Neutrophil (primary cell): ENCODE data around the gene B4GAT1.

Experiments
- H3K27ac ChIP-seq: fragments of 200-600 bp; sonication (generic); 2 replicates; pipeline ENCODE4 v1.5.1; 2016; ENCODE audit warnings: mild to moderate bottlenecking, moderate library complexity
- H3K27me3 ChIP-seq: fragments of 200-600 bp; sonication (generic); 2 replicates; pipeline ENCODE4 v1.6.0; 2016; ENCODE audit warnings: mild to moderate bottlenecking
- H3K36me3 ChIP-seq: fragments of 200-600 bp; sonication (generic); 2 replicates; pipeline ENCODE4 v1.5.1; 2017
- H3K4me1 ChIP-seq, 2 experiments: fragments of 200-600 bp in 1 of 2; sonication (generic) in 1 of 2; 1 replicate in 1 of 2; 2 replicates in 1 of 2; pipeline versions ENCODE4 v1.5.1 to v1.6.1; 2013 to 2016; ENCODE audit warnings: low read depth in 1 of 2, low read length in 1 of 2, mild to moderate bottlenecking in 1 of 2, moderate library complexity in 1 of 2; ENCODE audit not compliant: control insufficient read depth in 1 of 2, insufficient read depth in 1 of 2
- H3K4me3 ChIP-seq, 2 experiments: fragments of 200-600 bp in 1 of 2; sonication (generic) in 1 of 2; 1 replicate in 1 of 2; 2 replicates in 1 of 2; pipeline ENCODE4 v1.5.1; 2013 to 2016; ENCODE audit warnings: low read depth in 1 of 2, low read length in 1 of 2, mild to moderate bottlenecking in 1 of 2, moderate library complexity in 1 of 2
- H3K9me3 ChIP-seq: fragments of 200-600 bp; sonication (generic); 2 replicates; pipeline ENCODE4 v1.5.1; 2016
- TF ChIP-seq, protein P1 (sequence below): fragments of 200-600 bp; sonication (generic); IDR thresholded peaks from 2 replicates; pipeline ENCODE4 v1.5.1; 2016; ENCODE audit warnings: antibody characterized with exemption

The B4GAT1 gene

DNA sequence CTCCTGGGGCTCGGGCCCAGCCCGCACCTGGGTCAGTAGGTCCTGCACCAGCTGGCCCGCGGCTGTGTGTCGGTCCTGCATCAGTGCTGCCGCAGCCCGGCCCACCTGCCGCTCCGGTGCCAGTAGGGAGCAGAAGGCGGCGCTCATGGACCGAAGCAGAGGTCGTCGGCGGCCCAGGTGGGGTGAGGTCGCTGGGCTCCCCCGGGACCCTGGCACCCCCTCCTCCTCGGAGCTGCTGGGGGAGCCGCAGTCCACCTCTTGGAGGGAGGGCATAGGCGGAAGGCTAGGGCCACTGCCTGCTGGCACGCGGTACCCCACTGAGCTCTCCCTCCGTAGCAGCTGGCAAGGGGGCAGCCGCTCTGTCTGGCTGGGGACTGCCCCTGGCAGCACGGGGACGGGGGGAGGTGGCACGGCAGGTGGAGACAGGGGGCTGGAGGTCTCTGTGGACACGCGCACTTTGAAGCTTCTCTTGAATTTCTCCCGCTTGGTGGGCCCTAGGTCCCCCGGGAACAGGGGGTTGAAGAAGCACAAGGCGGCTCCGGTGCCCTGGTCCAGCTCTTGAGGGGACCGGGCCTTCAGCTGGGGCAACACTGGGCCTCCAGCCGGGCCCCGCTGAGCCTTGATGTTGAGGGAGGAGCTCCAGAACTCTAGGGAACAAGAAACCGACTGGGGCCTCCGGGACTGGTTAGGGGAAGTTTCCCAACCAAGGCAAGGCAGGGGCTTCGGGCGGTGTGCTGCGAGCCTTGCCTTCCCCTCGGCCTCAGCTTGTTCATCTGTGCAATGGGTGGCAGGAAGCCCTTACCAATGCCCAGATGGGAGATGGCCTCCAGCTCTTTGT is 12.6 kb downstream of the B4GAT1 start:
- no peak overlapping the region for H3K4me3 ChIP-seq
- TF ChIP-seq, protein P1, sequence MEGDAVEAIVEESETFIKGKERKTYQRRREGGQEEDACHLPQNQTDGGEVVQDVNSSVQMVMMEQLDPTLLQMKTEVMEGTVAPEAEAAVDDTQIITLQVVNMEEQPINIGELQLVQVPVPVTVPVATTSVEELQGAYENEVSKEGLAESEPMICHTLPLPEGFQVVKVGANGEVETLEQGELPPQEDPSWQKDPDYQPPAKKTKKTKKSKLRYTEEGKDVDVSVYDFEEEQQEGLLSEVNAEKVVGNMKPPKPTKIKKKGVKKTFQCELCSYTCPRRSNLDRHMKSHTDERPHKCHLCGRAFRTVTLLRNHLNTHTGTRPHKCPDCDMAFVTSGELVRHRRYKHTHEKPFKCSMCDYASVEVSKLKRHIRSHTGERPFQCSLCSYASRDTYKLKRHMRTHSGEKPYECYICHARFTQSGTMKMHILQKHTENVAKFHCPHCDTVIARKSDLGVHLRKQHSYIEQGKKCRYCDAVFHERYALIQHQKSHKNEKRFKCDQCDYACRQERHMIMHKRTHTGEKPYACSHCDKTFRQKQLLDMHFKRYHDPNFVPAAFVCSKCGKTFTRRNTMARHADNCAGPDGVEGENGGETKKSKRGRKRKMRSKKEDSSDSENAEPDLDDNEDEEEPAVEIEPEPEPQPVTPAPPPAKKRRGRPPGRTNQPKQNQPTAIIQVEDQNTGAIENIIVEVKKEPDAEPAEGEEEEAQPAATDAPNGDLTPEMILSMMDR, result no peak
- peaks cover 35% of the 10 kb centered on the region for H3K36me3 ChIP-seq
- no peaks in the 10 kb centered on the region for H3K9me3 ChIP-seq
- peaks cover 22% of the 10 kb centered on the region in 2 experiments for H3K4me1 ChIP-seq
- H3K27ac ChIP-seq, result no peak overlapping the region
- peaks cover 20% of the 10 kb centered on the region for H3K27me3 ChIP-seq

DNA sequence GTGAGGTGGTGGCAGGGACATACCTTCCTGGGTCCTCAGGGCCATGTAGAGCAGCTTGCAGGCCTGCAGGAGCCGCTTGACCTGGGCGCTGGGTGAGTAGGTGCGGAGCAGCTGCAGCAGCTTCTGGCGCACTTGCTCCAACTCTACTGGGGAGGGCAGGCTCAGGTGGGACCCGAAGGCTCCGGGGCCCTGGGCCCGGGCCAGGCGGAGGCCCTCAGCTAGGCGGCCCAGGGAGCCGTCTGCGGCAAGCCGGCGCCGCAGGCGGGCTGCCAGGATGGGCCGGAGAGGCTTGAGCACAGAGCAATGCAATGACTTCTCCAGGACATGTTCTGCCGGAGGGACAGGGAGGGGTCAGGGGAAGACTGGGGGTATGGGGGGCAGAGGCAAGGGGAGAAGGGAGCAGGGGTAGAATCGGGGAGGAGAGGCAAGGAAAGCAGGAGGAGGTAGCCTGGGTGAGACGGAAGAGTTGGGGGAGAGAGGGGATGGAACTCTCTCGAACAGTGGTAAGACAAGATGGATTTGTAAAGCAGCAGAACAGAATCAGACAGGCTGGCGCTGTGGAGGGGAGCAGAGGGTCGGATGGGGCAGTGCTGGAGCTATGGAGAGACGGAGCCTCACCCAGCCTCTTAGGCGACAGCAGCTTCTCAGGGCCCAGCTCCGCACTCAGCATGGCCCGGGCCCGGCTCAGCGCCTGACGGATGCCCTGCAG is 13.4 kb downstream of the B4GAT1 start:
- H3K9me3 ChIP-seq, result no peaks in the 10 kb centered on the region
- peaks cover 21% of the 10 kb centered on the region for H3K27me3 ChIP-seq
- H3K4me1 ChIP-seq, result peaks cover 22% of the 10 kb centered on the region in 2 experiments
- H3K27ac ChIP-seq, result no peak overlapping the region
- no peak overlapping the region for H3K4me3 ChIP-seq
- H3K36me3 ChIP-seq, result peaks cover 27% of the 10 kb centered on the region
- TF ChIP-seq, protein P1, result no peak

DNA sequence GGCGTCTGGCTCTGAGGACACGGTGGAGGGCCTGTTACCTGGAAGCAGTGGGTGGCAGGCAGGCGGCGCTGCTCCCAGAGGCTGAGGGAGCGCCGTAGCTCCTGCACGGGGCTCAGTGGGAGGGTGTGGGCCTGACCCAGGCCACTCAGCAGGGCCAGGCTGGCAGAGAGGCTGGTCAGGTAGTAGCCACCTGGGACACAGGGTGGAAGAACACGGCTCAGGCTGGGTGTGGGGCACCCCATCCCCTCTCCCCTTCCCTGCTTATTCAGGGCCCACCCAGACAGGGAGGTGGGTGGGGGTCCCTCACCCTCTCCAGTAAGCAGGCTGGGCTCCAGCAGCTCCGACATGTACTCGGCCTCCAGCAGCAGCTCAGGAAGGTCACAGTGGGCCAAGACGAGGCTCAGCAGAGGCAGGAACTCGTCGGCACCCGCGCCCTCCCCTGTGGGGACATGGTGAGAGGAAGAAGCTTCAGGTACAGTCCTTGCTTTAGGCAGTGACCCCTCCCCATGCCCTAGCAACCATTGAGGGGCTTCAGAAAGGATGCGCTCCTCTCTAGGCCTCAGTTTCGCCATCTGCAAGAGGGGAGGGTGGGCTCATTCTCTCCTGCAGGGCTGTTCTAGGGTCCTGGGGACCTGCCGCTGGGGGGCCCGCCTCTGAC is 14.1 kb downstream of the B4GAT1 start:
- Histone ChIP-seq H3K27me3 (peaks cover 28% of the 10 kb centered on the region), H3K27ac (no peak overlapping the region), H3K4me3 (no peak overlapping the region), H3K4me1 (peaks cover 25% of the 10 kb centered on the region in 2 experiments), H3K36me3 (peaks cover 20% of the 10 kb centered on the region), H3K9me3 (no peaks in the 10 kb centered on the region)
- TF ChIP-seq, protein P1, result no peak

DNA sequence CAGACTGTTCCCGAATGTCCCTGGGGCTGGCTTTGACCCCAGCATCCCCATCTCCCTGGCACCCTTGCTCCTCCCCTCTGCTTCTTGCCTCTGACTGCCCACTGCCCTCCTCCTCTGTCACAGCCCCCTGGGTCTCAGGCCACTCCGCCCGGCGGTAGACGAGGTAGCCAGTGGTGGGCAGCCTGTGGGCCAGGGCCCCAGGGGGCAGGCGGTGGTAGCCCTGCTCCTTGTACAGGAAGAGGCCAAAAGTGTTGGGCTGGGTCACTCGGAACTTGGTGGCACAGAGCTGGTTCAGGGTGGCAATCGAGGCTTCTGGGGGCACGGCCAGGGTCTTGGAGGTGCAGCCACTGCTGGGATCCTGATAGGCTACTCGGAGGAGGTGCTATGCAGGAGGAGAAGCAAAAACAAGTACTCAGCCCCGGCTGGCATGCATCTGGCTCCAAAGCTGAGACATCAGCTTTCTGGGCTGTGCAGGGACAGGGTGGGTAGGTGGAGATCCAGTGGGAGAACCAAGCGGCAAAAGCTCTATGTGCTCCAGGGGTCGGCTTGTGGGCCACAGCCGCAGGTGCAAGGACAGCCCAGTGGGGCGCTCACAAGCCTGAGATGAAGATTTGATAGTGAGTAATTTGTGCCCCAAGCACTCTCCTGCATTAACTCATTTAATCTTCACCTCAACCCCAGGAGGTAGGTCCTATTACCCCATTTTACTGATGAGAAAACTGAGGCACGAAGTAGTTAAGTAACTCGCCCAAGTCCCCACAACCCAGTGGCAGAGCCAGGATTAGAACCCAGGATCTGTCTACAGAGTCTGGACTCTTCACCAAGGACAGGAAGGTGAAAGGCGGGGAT is 14.8 kb downstream of the B4GAT1 start:
- Histone ChIP-seq H3K4me3 (no peak overlapping the region), H3K4me1 (peaks cover 25 to 28% of the 10 kb centered on the region in 2 experiments), H3K27ac (no peak overlapping the region)

More for the DNA sequence above, 14.8 kb downstream of the B4GAT1 start:
- TF ChIP-seq, protein P1, result no peak
- peaks cover 13% of the 10 kb centered on the region for H3K36me3 ChIP-seq
- peaks cover 28% of the 10 kb centered on the region for H3K27me3 ChIP-seq
- H3K9me3 ChIP-seq, result no peaks in the 10 kb centered on the region
